Activated effector memory CD4-positive, alpha-beta T cell treated with anti-CD3 and anti-CD28 coated beads, Interleukin-2, amount 50 U/mL, for 16 hours (primary cell): Measurements from ENCODE around the gene C16orf54.
"Not testable (repeated sequence)": the region's sequence is repeated elsewhere in the genome, so short reads cannot be mapped to it uniquely, and the experiment has no call there.

Source experiments
- DNase-seq: peaks from one replicate; pipeline ENCODE4 v3.0.0-alpha.2; 2020

The C16orf54 gene, protein sequence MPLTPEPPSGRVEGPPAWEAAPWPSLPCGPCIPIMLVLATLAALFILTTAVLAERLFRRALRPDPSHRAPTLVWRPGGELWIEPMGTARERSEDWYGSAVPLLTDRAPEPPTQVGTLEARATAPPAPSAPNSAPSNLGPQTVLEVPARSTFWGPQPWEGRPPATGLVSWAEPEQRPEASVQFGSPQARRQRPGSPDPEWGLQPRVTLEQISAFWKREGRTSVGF

DNA sequence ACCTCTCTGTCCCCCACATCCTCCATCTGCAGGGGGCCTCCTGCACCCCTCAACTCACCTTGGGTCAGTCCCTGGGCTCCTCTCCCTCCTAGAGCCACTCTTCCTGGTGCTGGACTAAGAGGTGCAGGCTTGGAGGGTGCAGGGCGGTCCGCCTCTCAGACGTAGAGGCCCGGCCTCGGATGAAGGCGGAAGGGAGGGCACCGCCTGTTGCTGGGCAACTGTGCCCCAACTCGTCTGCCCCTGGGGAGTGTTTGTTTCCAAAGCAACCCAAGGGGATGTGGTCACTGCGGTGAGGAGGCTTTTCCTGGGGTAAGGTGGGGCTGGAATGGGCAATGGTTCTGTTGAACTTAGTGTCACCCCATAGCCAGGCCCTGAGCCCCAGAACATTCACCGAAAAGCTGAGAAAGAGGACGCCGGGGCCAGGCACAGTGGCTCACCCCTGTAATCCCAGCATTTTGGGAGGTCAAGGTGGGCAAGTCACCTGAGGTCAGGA is at the start of gene C16orf54:
Gene C16orf54 (minus strand): TSS at position 138 of the 493 bp plus-strand sequence. CDS start 1,039 bp downstream, outside the sequence.
- peak; percentile 96 for DNase-seq

DNA sequence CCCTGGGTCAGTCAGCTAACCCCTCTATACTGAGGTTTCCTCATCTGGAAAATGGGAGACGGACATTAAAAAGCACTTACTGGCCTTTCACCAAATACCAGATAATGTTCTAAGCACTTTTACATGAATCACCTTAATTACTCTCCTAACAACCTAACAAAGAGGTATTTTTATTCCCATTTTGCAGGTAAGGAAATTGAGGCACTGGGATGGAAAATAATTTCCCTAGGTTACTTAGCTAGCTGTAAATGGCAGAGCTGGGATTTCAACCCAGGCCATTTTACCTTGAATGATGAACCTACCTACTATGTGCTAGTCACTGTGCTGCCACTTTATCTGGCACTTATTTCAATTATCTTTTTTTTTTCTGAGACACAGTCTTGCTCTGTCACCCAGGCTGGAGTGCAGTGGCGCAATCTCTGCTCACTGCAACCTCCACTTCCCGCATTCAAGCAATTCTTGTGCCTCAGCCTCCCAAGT is 48.5 kb upstream of the C16orf54 start:
- no peak for DNase-seq

GRCh38 chr16:29793153-29793552 is 47.4 kb upstream of the C16orf54 start:
- DNase-seq, result not testable (repeated sequence)

DNA sequence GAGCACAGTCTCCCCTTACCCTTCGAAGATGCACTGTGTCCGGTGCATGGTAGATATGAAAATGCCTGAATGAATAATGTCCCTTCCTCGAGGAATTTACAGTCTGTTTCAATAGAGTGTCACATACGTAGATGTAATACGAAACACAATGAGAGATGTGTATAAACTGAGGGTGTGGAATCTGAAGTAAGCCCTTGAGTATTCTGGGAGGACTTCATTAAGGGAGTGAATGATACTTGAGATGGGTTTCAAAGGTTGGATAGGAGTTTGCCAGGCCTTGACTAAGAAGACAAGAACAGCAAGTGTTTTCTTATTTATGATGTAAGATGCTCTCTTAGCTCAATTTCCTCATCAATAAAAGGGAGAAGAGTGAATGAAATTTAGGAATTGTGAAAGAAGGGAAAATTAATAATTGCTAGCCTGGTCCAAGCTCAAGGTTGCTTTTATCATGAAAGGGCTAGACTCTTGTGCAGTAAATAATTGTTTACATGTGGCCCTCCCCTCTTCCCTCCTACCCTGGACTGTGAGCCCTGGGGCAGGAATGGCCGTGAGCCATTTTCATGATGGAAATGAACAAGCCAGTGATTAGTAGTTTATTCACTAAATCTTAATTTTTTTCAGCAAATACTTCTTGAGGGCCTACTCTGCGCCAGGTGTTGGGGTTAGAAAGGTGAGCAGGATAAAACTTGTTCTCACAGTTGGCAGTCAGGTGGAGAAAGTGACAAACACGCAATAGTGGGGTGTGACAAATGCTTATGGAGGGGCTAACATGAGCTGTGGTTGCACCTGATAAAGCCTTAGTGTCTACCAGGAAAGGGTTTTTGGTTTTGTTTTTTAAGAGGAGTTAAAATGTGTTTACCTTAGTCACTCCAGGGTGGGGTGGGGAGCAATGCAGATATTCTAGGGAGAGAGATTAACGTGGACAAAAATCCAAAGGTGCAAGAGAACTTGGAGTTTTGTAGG is 46.3 kb upstream of the C16orf54 start:
- no peak for DNase-seq

DNA sequence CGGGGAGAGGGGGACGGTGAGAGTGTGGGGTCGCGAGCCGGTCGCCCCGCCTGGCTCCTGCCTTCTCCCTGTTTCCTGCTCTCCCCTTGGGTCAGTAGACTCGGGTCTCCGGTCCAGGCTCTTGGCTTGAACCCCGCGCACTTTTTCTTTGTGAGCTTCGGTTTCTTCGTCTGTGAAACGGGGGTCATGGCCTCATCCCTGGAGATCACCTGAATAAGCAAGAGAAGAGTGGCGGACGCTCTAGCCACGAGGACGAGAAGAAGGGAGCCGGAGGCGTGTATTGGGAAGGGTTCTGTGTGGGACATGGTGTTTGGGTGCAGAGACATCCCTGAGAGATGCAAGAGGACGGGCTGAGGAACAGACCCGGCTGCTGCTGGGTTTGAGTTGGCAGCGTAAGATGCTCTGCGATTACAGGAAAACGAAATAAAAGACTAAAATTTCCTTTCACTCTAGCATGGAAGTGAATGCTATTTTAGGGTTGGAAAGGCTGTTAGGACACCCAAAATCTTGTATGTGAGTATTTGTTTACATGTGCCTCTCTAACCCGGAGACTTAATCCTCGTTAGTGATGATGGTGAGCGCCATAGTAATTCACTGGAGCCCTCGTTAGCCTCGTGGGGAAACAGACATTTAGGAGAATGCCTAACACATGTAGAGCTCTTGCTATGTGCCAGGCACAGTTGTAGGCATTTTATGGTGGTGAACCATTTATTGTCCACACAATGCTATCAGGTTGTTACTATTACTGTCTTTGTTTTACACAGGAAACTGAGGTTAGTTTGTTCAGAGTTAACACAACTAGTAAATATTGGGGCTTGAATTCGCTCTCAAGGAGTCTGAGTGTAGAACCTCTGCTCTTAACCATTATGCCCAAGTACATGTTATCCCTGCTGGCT is 45.4 kb upstream of the C16orf54 start:
- no peak for DNase-seq

- DNase-seq, result peak; percentile 100
Measured at GRCh38 chr16:29790183-29790948, 44.6 kb upstream of the C16orf54 start, which contains the start of gene KIF22. Gene KIF22 (plus strand): TSS chr16:29790751. CDS start chr16:29790760, 9 bp downstream.

DNA sequence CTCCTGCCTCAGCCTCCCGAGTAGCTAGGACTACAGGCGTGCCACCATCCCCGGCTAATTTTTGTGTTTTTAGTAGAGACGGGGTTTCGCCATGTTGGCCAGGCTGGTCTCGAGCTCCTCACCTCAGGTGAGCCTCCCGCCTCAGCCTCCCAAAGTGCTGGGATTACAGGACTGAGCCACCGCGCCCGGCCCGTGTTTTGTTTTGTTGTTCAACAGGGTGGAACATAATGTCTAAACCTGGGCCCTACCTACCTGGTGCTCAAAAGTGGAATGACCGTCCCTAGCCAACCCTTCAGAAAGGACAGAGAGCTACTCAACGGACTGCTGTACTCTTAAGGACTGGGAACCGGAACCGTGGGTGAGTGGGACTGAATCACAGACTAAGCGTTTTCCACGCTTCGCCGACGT is 44.0 kb upstream of the C16orf54 start:
- DNase-seq, result no peak

- not testable (repeated sequence) for DNase-seq
Measured at GRCh38 chr16:29787155-29787554, 41.4 kb upstream of the C16orf54 start.

DNA sequence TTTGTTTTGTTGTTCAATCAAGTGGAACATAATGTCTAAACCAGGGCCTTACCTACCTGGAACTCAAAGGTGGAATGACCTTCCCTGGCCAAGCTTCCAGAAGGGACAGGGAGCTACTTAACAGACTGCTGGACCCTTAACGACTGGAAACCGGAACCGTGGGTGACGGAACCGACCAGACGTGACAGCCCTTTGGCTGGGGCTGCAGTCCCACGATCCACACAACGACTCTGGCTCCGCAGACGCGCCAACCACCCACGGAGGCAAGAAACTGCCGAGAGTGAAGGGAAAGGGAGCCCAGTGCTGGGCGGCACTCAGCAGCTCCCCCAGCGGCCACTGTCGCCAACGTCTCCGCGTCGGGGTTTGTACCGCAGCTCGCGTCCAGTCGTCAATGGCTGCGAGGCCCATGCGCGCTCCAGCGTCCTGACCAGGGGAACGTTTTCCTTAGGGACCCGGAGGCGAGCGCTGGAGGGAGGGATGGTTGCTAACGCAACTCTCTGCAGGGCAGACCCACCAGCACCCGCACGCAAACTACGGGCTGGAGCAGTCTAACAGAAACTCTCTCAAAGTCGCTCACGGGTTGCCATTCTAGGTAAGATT is 39.2 kb upstream of the C16orf54 start:
- peak; percentile 91 for DNase-seq

GRCh38 chr16:29784157-29784556 is 38.4 kb upstream of the C16orf54 start:
- peak; percentile 67 for DNase-seq

GRCh38 chr16:29783094-29783953 is 37.5 kb upstream of the C16orf54 start:
- DNase-seq, result not testable (repeated sequence)

DNA sequence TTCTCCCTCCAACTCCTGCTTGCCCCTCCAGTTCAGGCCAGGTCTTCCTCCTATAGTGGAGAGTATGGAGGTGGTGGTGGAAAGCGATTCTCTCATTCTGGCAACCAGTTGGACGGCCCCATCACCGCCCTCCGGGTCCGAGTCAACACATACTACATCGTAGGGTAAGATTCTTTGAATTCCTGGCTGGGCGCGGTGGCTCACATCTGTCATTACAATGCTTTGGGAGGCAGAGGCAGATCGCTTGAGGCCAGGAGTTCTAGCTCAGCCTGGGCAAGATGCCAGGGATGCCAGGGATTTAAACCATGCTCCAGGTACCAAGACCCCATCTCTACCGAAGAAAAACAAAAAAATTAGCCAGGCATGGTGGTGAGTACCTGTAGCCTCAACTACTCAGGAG is 33.7 kb upstream of the C16orf54 start:
- DNase-seq, result no peak

DNA sequence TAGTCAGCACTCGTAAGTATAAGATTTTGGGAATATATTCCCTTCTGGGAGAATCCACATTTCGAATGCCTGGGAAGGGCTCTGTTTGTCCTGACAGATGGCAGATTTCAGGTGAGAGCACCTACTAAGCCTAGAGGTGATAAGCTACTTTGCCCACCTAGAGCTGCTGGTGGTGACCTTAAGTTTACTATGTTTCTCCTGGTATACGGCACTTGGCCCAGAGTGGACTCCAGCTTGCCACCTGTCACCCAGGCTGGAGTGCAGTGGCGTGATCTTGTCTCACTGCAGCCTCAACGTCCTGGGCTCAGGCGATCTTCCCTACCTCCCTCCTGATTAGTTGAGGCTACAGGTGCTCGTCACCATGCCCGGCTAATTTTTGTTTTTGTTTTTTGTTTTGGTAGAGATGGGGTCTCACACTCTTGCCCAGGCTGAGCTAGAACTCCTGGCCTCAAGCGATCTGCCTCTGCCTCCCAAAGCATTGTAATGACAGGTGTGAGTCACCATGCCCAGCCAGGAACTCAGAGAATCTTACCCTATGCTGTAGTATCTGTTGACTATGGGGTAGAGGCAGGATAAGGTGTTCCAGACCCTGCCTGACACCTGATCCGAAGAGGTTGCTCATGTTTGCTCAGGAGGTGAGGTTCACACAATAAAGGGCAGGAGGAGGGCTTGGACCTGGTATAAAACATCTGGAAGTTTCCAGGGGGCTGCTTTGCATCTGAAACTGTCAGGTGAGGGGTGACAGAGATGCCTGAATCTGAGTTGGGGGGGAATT is 32.0 kb upstream of the C16orf54 start, which contains the start of gene ZG16:
Gene ZG16 (plus strand): TSS at position 681 of the 775 bp plus-strand sequence. CDS start 1,011 bp downstream, outside the sequence.
- no peak for DNase-seq

GRCh38 chr16:29775742-29776408 is 30.1 kb upstream of the C16orf54 start:
- DNase-seq, result no peak

- no peak for DNase-seq
Measured at GRCh38 chr16:29774730-29775129, 28.9 kb upstream of the C16orf54 start.

DNA sequence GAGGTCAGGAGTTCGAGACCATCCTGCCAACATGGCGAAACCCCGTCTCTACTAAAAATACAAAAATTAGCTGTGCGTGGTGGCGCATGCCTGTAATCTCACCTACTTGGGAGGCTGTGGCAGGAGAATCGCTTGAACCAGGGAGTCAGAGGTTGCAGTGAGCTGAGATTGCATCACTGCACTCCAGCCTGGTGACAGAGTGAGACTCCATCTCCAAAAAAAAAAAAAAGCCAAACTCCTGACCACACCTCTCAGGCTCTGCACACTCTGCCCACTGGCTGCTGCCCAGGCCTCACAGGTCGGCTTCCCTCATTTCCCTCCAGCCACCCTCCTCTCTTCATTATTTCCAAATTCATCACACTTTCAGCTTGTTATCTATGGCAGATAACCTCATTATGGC is 26.5 kb upstream of the C16orf54 start:
- DNase-seq, result not testable (repeated sequence)

- no peak for DNase-seq
Measured at GRCh38 chr16:29770250-29770929, 24.6 kb upstream of the C16orf54 start.

- DNase-seq, result no peak
Measured at GRCh38 chr16:29769507-29769906, 23.7 kb upstream of the C16orf54 start.
